ENCODE measurements around the gene CISH.

DNA sequence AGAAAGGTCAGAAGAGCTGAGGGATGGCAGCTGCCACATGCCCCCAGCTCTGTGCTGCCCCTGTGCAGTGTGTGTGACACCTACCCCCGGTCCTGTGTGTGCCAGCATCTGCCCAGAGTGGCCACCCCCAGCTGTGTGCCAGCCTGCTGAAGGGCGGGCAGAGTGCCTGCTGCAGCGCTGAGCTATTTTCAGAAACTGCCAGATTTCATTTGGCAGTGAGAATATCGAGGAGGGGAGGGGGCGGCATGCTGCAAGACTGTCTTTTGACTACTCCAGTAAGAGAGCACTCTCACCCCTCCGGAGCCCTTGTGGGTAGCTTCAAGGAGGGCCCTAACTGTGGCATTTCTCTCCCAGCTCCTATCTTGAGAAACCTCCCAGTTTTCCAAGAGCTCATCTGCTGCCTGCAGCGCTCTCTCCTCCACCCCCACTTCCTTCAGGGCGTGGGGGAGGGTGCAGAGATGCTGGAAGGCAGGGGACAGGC is 37.9 kb upstream of the CISH start:
- TF ChIP-seq, protein P1, sequence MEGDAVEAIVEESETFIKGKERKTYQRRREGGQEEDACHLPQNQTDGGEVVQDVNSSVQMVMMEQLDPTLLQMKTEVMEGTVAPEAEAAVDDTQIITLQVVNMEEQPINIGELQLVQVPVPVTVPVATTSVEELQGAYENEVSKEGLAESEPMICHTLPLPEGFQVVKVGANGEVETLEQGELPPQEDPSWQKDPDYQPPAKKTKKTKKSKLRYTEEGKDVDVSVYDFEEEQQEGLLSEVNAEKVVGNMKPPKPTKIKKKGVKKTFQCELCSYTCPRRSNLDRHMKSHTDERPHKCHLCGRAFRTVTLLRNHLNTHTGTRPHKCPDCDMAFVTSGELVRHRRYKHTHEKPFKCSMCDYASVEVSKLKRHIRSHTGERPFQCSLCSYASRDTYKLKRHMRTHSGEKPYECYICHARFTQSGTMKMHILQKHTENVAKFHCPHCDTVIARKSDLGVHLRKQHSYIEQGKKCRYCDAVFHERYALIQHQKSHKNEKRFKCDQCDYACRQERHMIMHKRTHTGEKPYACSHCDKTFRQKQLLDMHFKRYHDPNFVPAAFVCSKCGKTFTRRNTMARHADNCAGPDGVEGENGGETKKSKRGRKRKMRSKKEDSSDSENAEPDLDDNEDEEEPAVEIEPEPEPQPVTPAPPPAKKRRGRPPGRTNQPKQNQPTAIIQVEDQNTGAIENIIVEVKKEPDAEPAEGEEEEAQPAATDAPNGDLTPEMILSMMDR (IDR thresholded peaks at IDR 0.05) = no peak
- TF ChIP-seq POLR2A (IDR thresholded peaks at IDR 0.05) (no peak), EP300 (IDR thresholded peaks at IDR 0.05) (no peak)

Measured in ovary (tissue), 3 donors.